ENCODE measurements around the gene CAMSAP3.
A peak's percentile ranks its signal among the peaks of the same experiment; 100 is the strongest.

The CAMSAP3 gene

GRCh38 chr19:7612282-7613274, 16.9 kb downstream of the CAMSAP3 start:
- DNase-seq (ENCODE audit: low read depth) = no peak

- no peak for DNase-seq (ENCODE audit: low read depth)
These were observed 19.4 kb downstream of the CAMSAP3 start for GRCh38 chr19:7614859-7615741.

- DNase-seq (ENCODE audit: low read depth) = no peak
These were observed 21.5 kb downstream of the CAMSAP3 start for GRCh38 chr19:7617172-7617571.

- no peak for DNase-seq (ENCODE audit: low read depth)
These were observed 22.1 kb downstream of the CAMSAP3 start for GRCh38 chr19:7617735-7618134.

- DNase-seq (ENCODE audit: low read depth) = no peak
These were observed 22.7 kb downstream of the CAMSAP3 start for GRCh38 chr19:7618348-7618747.

GRCh38 chr19:7618771-7619510, 23.3 kb downstream of the CAMSAP3 start:
- DNase-seq (ENCODE audit: low read depth) = no peak

GRCh38 chr19:7619671-7620441, 24.2 kb downstream of the CAMSAP3 start:
- DNase-seq (ENCODE audit: low read depth) = no peak

GRCh38 chr19:7620442-7621412, 25.1 kb downstream of the CAMSAP3 start:
- DNase-seq (ENCODE audit: low read depth) = no peak

GRCh38 chr19:7622933-7623685, 27.4 kb downstream of the CAMSAP3 start:
- DNase-seq (ENCODE audit: low read depth) = no peak

GRCh38 chr19:7623725-7624603, 28.3 kb downstream of the CAMSAP3 start:
- DNase-seq (ENCODE audit: low read depth) = no peak

GRCh38 chr19:7624810-7625209, 29.1 kb downstream of the CAMSAP3 start:
- DNase-seq (ENCODE audit: low read depth) = no peak

GRCh38 chr19:7625763-7626372, 30.2 kb downstream of the CAMSAP3 start:
- DNase-seq (ENCODE audit: low read depth) = no peak

GRCh38 chr19:7627166-7627565, 31.5 kb downstream of the CAMSAP3 start:
- no peak for DNase-seq (ENCODE audit: low read depth)

GRCh38 chr19:7628589-7629311, 33.1 kb downstream of the CAMSAP3 start:
- DNase-seq (ENCODE audit: low read depth) = no peak

GRCh38 chr19:7629347-7630054, 33.8 kb downstream of the CAMSAP3 start, which contains the start of the genes PET100 and XAB2:
TSS of gene PET100 (plus strand) at chr19:7629793. CDS start at chr19:7629834, 41 bp downstream.
TSS of gene XAB2 (minus strand) at chr19:7629545. CDS start at chr19:7629527, 18 bp downstream.
- DNase-seq (ENCODE audit: low read depth) = peak; percentile 97

GRCh38 chr19:7631577-7631976, 35.9 kb downstream of the CAMSAP3 start:
- no peak for DNase-seq (ENCODE audit: low read depth)
